GM20000 (cell line): ENCODE results near the gene KCNMA1.

Experiments used
- DNase-seq: peaks from one replicate; pipeline ENCODE4 v3.0.0; 2012; ENCODE audit warnings: low spot score
- CTCF ChIP-seq: IDR thresholded peaks from 2 replicates; pipeline ENCODE4 v1.5.1; 2012; ENCODE audit warnings: mild to moderate bottlenecking, control low read depth; ENCODE audit errors: extremely low read depth, missing control alignments

Gene KCNMA1

GRCh38 chr10:76868098-76868977 is 769.3 kb downstream of the KCNMA1 start:
- no peak for TF ChIP-seq CTCF
- DNase-seq, result no peak

DNA sequence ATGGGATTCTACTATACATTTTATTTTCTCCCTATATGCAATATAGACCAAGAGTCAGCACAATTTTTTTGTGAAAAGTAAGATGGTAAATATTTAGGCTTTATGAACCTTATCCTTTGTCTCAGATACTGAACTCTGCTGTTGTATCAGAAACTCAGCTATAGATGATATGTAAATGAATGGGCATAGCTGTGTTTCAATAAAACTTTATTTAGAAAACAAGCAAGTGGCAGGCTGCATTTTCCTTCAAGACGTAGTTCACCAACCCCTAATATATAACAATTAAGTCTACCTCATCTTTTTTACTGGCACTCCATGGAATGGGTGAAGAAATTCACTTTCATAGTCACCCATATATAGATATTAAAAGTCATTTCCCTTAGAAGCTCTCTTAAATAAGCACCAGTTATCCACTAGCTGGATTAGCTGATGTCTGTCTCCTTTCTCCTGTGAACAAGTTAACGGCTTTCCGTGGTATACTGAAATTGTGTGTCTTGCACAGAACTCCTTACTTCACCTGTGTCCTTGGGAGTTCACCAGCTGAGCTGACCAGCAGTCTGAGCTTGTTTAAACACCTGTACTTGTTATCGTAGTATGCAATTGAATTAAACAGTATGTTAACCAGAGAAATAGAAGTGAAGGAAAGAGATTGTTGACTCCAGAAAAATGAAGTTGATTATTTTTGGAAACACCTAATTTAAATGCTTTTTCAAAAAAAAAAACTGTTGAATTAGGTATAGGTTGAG is 770.6 kb downstream of the KCNMA1 start:
- TF ChIP-seq CTCF, result no peak
- DNase-seq, result no peak

DNA sequence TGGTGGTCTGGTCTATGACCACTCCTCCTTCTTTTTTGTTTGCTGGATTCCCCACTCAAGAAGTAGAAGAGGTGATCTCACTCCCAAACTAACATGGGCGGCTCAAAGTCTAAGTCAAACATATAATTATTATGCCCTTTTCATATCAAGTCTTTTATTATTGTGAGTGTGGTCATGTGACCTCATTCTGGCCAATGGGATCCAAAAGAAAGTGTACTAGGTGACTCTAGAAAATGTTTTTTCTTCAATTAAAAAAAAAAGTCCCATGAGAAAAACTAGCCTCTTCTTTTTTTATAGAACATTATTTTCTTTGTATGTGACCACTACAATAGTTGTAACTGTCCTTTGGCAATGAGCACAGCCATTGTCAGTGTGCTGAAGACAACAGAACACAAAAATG is 772.7 kb downstream of the KCNMA1 start:
- DNase-seq, result no peak

GRCh38 chr10:76858721-76859120 is 778.9 kb downstream of the KCNMA1 start:
- no peak for TF ChIP-seq CTCF
- no peak for DNase-seq

More for the DNA sequence above, 772.7 kb downstream of the KCNMA1 start:
- TF ChIP-seq CTCF, result no peak

- no peak for TF ChIP-seq CTCF
Measured at GRCh38 chr10:76840802-76841201, 796.8 kb downstream of the KCNMA1 start.

DNA sequence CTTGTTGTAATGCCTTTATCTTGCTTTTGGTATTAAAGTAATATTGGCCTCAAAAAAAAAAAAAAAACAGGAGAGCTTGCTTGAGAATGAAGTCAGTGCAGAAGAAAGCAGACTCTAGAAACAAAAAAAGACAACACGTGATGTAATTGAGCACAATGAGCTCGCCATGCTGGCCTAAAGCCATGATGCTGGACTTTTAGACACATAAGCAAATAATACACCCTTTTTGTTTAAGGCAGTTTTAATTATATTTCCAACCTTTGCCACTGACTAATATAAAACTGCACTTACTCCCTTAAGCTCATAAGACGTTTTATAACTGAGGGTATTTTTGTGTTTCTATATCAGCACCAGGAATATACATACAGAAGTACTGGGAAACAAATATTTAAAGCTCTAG is 798.3 kb downstream of the KCNMA1 start:
- no peak for DNase-seq

More at GRCh38 chr10:76840802-76841201, 796.8 kb downstream of the KCNMA1 start:
- DNase-seq, result no peak

More for the DNA sequence above, 798.3 kb downstream of the KCNMA1 start:
- no peak for TF ChIP-seq CTCF
